Measurements from ENCODE around the gene PDE7B. TPM values are rescaled to one million over a fixed set of nuclear protein-coding genes. Genes with fewer than 3 reads are reported as not detected.

The PDE7B gene
- total and polyA plus RNA-seq, 2 of the 8 experiments (the other 6 are each of a cell fraction or from before 2014, with no cell fraction given), result not detected

DNA sequence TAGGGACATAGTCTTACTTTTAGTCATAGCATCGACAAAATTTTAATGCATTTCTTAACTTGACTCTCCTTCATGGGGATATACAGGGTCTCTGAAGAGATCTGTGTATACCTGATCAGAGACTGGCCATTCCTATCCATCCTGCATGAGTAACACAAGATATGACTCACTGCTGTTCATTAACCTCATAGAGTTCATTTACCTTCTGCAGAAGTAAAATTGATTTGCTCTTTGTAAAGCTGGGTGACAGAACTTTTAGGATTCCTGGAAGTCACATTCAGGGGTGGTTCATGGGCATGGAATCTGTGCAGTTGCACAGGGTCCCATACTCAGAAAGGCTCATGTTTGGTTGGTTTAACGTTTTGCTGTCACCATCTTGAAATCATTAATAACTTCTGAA lies 53.2 kb downstream of the PDE7B start (continued):
- TF ChIP-seq, protein P1, sequence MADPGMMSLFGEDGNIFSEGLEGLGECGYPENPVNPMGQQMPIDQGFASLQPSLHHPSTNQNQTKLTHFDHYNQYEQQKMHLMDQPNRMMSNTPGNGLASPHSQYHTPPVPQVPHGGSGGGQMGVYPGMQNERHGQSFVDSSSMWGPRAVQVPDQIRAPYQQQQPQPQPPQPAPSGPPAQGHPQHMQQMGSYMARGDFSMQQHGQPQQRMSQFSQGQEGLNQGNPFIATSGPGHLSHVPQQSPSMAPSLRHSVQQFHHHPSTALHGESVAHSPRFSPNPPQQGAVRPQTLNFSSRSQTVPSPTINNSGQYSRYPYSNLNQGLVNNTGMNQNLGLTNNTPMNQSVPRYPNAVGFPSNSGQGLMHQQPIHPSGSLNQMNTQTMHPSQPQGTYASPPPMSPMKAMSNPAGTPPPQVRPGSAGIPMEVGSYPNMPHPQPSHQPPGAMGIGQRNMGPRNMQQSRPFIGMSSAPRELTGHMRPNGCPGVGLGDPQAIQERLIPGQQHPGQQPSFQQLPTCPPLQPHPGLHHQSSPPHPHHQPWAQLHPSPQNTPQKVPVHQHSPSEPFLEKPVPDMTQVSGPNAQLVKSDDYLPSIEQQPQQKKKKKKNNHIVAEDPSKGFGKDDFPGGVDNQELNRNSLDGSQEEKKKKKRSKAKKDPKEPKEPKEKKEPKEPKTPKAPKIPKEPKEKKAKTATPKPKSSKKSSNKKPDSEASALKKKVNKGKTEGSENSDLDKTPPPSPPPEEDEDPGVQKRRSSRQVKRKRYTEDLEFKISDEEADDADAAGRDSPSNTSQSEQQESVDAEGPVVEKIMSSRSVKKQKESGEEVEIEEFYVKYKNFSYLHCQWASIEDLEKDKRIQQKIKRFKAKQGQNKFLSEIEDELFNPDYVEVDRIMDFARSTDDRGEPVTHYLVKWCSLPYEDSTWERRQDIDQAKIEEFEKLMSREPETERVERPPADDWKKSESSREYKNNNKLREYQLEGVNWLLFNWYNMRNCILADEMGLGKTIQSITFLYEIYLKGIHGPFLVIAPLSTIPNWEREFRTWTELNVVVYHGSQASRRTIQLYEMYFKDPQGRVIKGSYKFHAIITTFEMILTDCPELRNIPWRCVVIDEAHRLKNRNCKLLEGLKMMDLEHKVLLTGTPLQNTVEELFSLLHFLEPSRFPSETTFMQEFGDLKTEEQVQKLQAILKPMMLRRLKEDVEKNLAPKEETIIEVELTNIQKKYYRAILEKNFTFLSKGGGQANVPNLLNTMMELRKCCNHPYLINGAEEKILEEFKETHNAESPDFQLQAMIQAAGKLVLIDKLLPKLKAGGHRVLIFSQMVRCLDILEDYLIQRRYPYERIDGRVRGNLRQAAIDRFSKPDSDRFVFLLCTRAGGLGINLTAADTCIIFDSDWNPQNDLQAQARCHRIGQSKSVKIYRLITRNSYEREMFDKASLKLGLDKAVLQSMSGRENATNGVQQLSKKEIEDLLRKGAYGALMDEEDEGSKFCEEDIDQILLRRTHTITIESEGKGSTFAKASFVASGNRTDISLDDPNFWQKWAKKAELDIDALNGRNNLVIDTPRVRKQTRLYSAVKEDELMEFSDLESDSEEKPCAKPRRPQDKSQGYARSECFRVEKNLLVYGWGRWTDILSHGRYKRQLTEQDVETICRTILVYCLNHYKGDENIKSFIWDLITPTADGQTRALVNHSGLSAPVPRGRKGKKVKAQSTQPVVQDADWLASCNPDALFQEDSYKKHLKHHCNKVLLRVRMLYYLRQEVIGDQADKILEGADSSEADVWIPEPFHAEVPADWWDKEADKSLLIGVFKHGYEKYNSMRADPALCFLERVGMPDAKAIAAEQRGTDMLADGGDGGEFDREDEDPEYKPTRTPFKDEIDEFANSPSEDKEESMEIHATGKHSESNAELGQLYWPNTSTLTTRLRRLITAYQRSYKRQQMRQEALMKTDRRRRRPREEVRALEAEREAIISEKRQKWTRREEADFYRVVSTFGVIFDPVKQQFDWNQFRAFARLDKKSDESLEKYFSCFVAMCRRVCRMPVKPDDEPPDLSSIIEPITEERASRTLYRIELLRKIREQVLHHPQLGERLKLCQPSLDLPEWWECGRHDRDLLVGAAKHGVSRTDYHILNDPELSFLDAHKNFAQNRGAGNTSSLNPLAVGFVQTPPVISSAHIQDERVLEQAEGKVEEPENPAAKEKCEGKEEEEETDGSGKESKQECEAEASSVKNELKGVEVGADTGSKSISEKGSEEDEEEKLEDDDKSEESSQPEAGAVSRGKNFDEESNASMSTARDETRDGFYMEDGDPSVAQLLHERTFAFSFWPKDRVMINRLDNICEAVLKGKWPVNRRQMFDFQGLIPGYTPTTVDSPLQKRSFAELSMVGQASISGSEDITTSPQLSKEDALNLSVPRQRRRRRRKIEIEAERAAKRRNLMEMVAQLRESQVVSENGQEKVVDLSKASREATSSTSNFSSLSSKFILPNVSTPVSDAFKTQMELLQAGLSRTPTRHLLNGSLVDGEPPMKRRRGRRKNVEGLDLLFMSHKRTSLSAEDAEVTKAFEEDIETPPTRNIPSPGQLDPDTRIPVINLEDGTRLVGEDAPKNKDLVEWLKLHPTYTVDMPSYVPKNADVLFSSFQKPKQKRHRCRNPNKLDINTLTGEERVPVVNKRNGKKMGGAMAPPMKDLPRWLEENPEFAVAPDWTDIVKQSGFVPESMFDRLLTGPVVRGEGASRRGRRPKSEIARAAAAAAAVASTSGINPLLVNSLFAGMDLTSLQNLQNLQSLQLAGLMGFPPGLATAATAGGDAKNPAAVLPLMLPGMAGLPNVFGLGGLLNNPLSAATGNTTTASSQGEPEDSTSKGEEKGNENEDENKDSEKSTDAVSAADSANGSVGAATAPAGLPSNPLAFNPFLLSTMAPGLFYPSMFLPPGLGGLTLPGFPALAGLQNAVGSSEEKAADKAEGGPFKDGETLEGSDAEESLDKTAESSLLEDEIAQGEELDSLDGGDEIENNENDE (IDR thresholded peaks at IDR 0.05; ENCODE audit: insufficient replicate concordance, low read length), result no peak
- TF ChIP-seq SP2 (IDR thresholded peaks at IDR 0.05; ENCODE audit: low read length), result no peak
- TF ChIP-seq, protein P2, sequence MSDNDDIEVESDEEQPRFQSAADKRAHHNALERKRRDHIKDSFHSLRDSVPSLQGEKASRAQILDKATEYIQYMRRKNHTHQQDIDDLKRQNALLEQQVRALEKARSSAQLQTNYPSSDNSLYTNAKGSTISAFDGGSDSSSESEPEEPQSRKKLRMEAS (IDR thresholded peaks at IDR 0.05), result no peak
- no peak for TF ChIP-seq KDM5A (IDR thresholded peaks at IDR 0.05; ENCODE audit: low read length)
- no peak for TF ChIP-seq ZNF274 (IDR thresholded peaks at IDR 0.05; ENCODE audit: borderline replicate concordance, extremely low read depth, low read length)
- TF ChIP-seq BRCA1 (IDR thresholded peaks at IDR 0.05; ENCODE audit: low read depth, low read length), result no peak
- TF ChIP-seq EP300 (IDR thresholded peaks at IDR 0.05; ENCODE audit: borderline replicate concordance in 1 of 2, low read depth in 2 of 2, low read length in 2 of 2), result no peak
- TF ChIP-seq TBP (IDR thresholded peaks at IDR 0.05; ENCODE audit: low read depth, low read length), result no peak
- TF ChIP-seq POU5F1 (IDR thresholded peaks at IDR 0.05; ENCODE audit: low read depth, low read length), result no peak
- TF ChIP-seq CHD1 (IDR thresholded peaks at IDR 0.05; ENCODE audit: low read depth, low read length), result no peak
- TF ChIP-seq CEBPB (IDR thresholded peaks at IDR 0.05; ENCODE audit: low read depth, low read length), result no peak
- no peak for TF ChIP-seq SIX5 (IDR thresholded peaks at IDR 0.05; ENCODE audit: low read depth, low read length)
- no peak for TF ChIP-seq TAF7 (optimal IDR thresholded peaks at IDR 0.05; ENCODE audit: borderline replicate concordance, low read depth, low read length)

Data from H1 (cell line).